Lung (tissue), 12 donors: ENCODE measurements around the gene PIGN. TPM values are rescaled to one million over a fixed set of nuclear protein-coding genes. Genes with fewer than 3 reads are reported as not detected.
A peak's percentile ranks its signal among the peaks of the same experiment; 100 is the strongest.

Experiments
- ATAC-seq: fragments of 200-7000 bp; cut with Tn5 transposase; one replicate; pipeline ENCODE4 v1.9.1; 2020; ENCODE audit warnings: moderate number of reproducible peaks; ENCODE audit not compliant: insufficient read depth, low FRiP score
- DNase-seq, 3 donors: peaks; one replicate each; pipeline ENCODE4 v3.0.0-alpha.2; 2013 to 2017
- H3K27ac ChIP-seq, 2 donors: one replicate each; pipeline ENCODE4 v1.5.1; 2013; ENCODE audit warnings: mild to moderate bottlenecking in 2 of 2, moderate library complexity in 2 of 2, control low read depth in 1 of 2, inconsistent platforms in 1 of 2, low read depth in 1 of 2, low read length in 1 of 2
- H3K27me3 ChIP-seq, 3 donors: one replicate each; pipeline ENCODE4 v1.5.1; 2013; ENCODE audit warnings: low read length in 2 of 3; ENCODE audit not compliant: control insufficient read depth in 3 of 3, insufficient read depth in 3 of 3
- H3K36me3 ChIP-seq, 4 donors: one replicate each; pipeline ENCODE4 v1.5.1; 2013; ENCODE audit warnings: low read length in 4 of 4, mild to moderate bottlenecking in 1 of 4, moderate library complexity in 1 of 4; ENCODE audit not compliant: control insufficient read depth in 4 of 4, insufficient read depth in 4 of 4
- H3K4me1 ChIP-seq, 5 donors: one replicate each; pipeline ENCODE4 v1.5.1; 2013; ENCODE audit warnings: low read length in 5 of 5, mild to moderate bottlenecking in 2 of 5, moderate library complexity in 1 of 5; ENCODE audit not compliant: control insufficient read depth in 5 of 5, insufficient read depth in 5 of 5
- H3K4me3 ChIP-seq: one replicate; pipeline ENCODE4 v1.5.1; 2013; ENCODE audit warnings: mild to moderate bottlenecking, control low read depth, moderate library complexity
- H3K9ac ChIP-seq, 2 donors: one replicate each; pipeline ENCODE4 v1.5.1; 2013; ENCODE audit warnings: low read length in 2 of 2, control low read depth in 1 of 2; ENCODE audit not compliant: insufficient read depth in 1 of 2
- H3K9me3 ChIP-seq, 4 donors: one replicate each; pipeline ENCODE4 v1.5.1; 2013; ENCODE audit warnings: low read length in 3 of 4, mild to moderate bottlenecking in 1 of 4, moderate library complexity in 1 of 4; ENCODE audit not compliant: control insufficient read depth in 4 of 4, insufficient read depth in 3 of 4
- WGBS, 2 donors: extraction: QIAGEN DNeasy Blood & Tissue Kit; methylation state at CpG; one replicate each; pipeline ENCODE4 v1.1.7; 2013; 5-methylcytosine and 5-hydroxymethylcytosine counted together
- polyA plus RNA-seq, 2 donors: library from polyadenylated mRNA; stranded (reverse); fragments of 200-250 nt; gene quantifications; one replicate each; pipeline ENCODE4 v1.2.1, GENCODE V29; 2013
- total RNA-seq, 2 donors: library from RNA; depleted of rRNA in 1 of 2; stranded (reverse); fragments of >200 nt in 1 of 2; gene quantifications; one replicate each; pipeline ENCODE4 v1.2.1, GENCODE V29; 2014 to 2021
- TF ChIP-seq, protein P1 (sequence below): IDR thresholded peaks from 2 replicates; pipeline ENCODE4 v1.5.1; 2012; ENCODE audit warnings: mild to moderate bottlenecking; ENCODE audit errors: control extremely low read depth, extremely low read depth
- donor health status: control.
- donor health status: control.
- donor health status: Bipolar disorder and iron deficiency.
- donor health status: healthy.
- donor health status: DM: yes; HTN: yes; CAD: no.

Gene PIGN
- total and polyA plus RNA-seq, 4 donors: 5.7 to 62.5 (median 16.3) TPM

GRCh38 chr18:62187543-62188510 lies 971 bp upstream of the PIGN start:
- peaks cover 0 to 3% (median 0%) of the 10 kb centered on the region in 4 donors for H3K36me3 ChIP-seq
- DNase-seq (peak; percentile 23 to 40 (median 32)), ATAC-seq (peak; percentile 7)
- peak overlapping the region; percentile 75 to 91 for H3K27ac ChIP-seq
- WGBS, 2 donors: 1% methylated on average over 54 of the region's 54 CpGs
- peaks cover 0 to 27% (median 5%) of the 10 kb centered on the region in 5 donors for H3K4me1 ChIP-seq
- TF ChIP-seq, protein P1, sequence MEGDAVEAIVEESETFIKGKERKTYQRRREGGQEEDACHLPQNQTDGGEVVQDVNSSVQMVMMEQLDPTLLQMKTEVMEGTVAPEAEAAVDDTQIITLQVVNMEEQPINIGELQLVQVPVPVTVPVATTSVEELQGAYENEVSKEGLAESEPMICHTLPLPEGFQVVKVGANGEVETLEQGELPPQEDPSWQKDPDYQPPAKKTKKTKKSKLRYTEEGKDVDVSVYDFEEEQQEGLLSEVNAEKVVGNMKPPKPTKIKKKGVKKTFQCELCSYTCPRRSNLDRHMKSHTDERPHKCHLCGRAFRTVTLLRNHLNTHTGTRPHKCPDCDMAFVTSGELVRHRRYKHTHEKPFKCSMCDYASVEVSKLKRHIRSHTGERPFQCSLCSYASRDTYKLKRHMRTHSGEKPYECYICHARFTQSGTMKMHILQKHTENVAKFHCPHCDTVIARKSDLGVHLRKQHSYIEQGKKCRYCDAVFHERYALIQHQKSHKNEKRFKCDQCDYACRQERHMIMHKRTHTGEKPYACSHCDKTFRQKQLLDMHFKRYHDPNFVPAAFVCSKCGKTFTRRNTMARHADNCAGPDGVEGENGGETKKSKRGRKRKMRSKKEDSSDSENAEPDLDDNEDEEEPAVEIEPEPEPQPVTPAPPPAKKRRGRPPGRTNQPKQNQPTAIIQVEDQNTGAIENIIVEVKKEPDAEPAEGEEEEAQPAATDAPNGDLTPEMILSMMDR: no peak
- no peaks in the 10 kb centered on the region for H3K27me3 ChIP-seq
- H3K9me3 ChIP-seq: no peaks in the 10 kb centered on the region
- peak overlapping the region; percentile 92 for H3K4me3 ChIP-seq
- peak overlapping the region; percentile 61 to 85 for H3K9ac ChIP-seq

DNA sequence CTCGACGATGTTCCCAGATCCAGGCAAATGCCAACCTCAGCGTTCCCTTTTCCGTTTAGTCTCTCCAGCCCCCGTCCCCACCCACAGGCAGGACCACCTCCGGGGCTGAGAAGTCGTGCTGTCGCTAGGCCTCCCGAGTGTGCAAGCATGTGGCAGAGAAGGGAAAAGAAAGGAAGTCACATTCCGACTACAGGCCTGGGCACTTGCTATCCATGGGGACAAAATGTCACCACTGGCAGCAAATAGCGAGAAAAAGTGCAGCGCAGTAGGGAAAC lies 420 bp downstream of the PIGN start:
- peak overlapping the region; percentile 65 to 78 for H3K9ac ChIP-seq
- TF ChIP-seq, protein P1: no peak
- H3K27me3 ChIP-seq: no peaks in the 10 kb centered on the region
- DNase-seq: peak in 2 of 3 donors; percentile 56 to 75
- H3K4me1 ChIP-seq: peaks cover 0 to 27% (median 5%) of the 10 kb centered on the region in 5 donors
- no peaks in the 10 kb centered on the region for H3K9me3 ChIP-seq
- WGBS, 2 donors: 0 to 1% methylated on average over 12 of the region's 12 CpGs
- peak overlapping the region; percentile 55 to 86 for H3K27ac ChIP-seq
- peak overlapping the region; percentile 83 for H3K4me3 ChIP-seq
- H3K36me3 ChIP-seq: peaks cover 0 to 2% (median 0%) of the 10 kb centered on the region in 4 donors
- peak; percentile 22 for ATAC-seq

DNA sequence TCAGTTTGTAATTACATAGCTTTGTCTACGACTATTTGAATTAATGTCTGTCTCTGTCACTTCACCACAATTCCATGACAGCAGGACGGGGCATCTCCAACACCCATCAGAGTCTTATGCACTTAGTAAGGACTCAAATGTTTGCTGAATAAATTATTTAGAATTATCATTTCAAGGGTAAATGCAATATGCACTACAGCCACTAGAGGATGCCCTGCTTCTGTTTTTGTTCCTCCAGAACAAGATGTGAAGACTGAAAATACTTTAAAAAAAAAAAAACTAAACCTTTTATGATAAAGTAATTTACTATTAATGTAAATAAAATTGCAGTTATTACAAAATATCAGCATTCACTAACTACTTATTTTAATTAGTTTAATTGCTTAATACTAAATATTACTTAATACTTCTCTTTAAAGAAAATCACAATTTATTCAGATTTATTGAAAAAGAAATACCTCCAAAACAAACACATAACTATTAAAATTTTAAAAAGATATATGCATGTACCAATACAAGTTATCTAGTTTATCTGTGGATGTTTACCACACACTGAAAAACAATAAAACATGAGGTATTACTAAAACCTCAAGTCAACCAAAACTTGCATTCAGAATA lies 3.2 kb downstream of the PIGN start:
- WGBS, 2 donors: 8 to 11% methylated on average over 2 of the region's 2 CpGs
- Histone ChIP-seq H3K36me3 (no peaks in the 10 kb centered on the region), H3K27ac (no peak overlapping the region), H3K27me3 (no peaks in the 10 kb centered on the region), H3K4me1 (peaks cover 0 to 15% (median 5%) of the 10 kb centered on the region in 5 donors), H3K9me3 (no peaks in the 10 kb centered on the region), H3K9ac (no peak overlapping the region), H3K4me3 (no peak overlapping the region)
- TF ChIP-seq, protein P1: peak; percentile 94
- no peak for ATAC-seq
- peak in 2 of 3 donors; percentile 66 to 72 for DNase-seq
